Spleen (tissue), 7 donors: ENCODE data around the gene PSAT1.

Experiments
- POLR2A ChIP-seq, 3 donors: fragments of 450-650 bp; IDR thresholded peaks; one replicate each; pipeline ENCODE4 v1.5.1; 2017; ENCODE audit warnings: antibody characterized with exemption in 3 of 3, mild to moderate bottlenecking in 1 of 3
- POLR2AphosphoS5 ChIP-seq, 3 donors: sonication (generic); formaldehyde crosslinking; IDR thresholded peaks; one replicate each; pipeline ENCODE4 v1.5.1; 2017; ENCODE audit warnings: antibody characterized with exemption in 3 of 3
- TF ChIP-seq, protein P1 (sequence below), 11 experiments: fragments of 200-600 bp in 7 of 11; fragments of 450-650 bp in 4 of 11; sonication (generic) in 4 of 11; IDR thresholded peaks in 8 of 11; conservative IDR thresholded peaks in 3 of 11; 1 replicate in 7 of 11; 2 replicates in 4 of 11; pipeline versions ENCODE4 v1.4.0 to v1.8.0; 2016 to 2021; ENCODE audit warnings: antibody characterized with exemption in 11 of 11, inconsistent platforms in 4 of 11, mild to moderate bottlenecking in 1 of 11
- donor health status: DM: no; HTN: no; CAD: no; lungs with moderate emphysema.
- donor health status: DM: no; HTN: no; CAD: no.
- donor health status: DM: no; HTN: no; CAD: no.

DNA sequence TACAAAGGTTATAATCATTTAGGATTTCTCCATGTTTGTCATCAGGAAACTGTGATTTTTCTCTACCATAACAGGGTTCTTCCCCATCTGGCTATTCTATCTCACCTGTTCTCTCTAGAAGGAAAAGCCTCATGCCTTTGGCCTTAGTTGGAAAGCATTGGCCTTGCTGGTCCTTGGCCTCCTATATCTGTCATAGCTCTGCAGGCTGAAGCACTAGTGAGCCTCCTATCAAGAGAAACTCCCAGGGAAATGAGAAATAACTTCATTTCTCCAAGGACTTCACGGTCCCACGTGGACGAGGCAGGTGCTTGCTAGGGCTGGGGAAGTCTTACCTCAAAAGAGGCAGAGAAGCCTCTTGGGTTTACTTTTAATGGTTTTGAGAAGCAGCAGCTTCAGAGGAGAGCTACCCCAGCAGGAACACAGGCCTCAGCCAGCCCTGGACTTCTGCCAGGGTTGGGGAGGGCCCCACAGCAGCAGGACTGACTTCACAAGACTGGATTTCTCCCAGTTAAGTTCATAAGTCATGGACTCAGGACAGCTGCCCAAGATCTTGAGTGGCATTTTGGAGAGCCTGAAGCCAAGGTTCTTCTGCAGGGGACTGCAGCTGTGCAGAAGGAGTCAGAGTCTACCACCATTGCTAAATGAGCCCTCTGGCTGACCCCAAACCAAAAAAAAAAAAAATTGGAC is 15.8 kb upstream of the PSAT1 start:
- TF ChIP-seq, protein P1, sequence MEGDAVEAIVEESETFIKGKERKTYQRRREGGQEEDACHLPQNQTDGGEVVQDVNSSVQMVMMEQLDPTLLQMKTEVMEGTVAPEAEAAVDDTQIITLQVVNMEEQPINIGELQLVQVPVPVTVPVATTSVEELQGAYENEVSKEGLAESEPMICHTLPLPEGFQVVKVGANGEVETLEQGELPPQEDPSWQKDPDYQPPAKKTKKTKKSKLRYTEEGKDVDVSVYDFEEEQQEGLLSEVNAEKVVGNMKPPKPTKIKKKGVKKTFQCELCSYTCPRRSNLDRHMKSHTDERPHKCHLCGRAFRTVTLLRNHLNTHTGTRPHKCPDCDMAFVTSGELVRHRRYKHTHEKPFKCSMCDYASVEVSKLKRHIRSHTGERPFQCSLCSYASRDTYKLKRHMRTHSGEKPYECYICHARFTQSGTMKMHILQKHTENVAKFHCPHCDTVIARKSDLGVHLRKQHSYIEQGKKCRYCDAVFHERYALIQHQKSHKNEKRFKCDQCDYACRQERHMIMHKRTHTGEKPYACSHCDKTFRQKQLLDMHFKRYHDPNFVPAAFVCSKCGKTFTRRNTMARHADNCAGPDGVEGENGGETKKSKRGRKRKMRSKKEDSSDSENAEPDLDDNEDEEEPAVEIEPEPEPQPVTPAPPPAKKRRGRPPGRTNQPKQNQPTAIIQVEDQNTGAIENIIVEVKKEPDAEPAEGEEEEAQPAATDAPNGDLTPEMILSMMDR (IDR thresholded peaks at IDR 0.05 in 8 of 11, conservative IDR thresholded peaks at IDR 0.05 in 3 of 11) = no peak
- TF ChIP-seq POLR2A (IDR thresholded peaks at IDR 0.05) (no peak), POLR2AphosphoS5 (IDR thresholded peaks at IDR 0.05) (peak in 2 of 3 donors; percentile 19 to 25)
